Smooth muscle cell of the brain vasculature (primary cell): Measurements from ENCODE around the gene NDN.
"Not testable (repeated sequence)": the region's sequence is repeated elsewhere in the genome, so short reads cannot be mapped to it uniquely, and the experiment has no call there.

Experiments used
- DNase-seq: peaks from one replicate; pipeline ENCODE4 v3.0.0-alpha.2; 2012; ENCODE audit warnings: low read depth, low spot score

NDN gene

GRCh38 chr15:23687143-23687470, at the start of gene NDN:
NDN (minus strand) TSS chr15:23687305; CDS start chr15:23687217, 88 bp downstream.
- no peak for DNase-seq

GRCh38 chr15:23736033-23736673, 49.0 kb upstream of the NDN start:
- no peak for DNase-seq

GRCh38 chr15:23734862-23735261, 47.8 kb upstream of the NDN start:
- DNase-seq = no peak

GRCh38 chr15:23713874-23714656, 27.0 kb upstream of the NDN start:
- not testable (repeated sequence) for DNase-seq

- no peak for DNase-seq
Measured at GRCh38 chr15:23708332-23708731, 21.2 kb upstream of the NDN start.

- DNase-seq = no peak
Measured at GRCh38 chr15:23695282-23695681, 8.2 kb upstream of the NDN start.

GRCh38 chr15:23694592-23694991, 7.5 kb upstream of the NDN start:
- no peak for DNase-seq

- no peak for DNase-seq
Measured at GRCh38 chr15:23690450-23690852, 3.3 kb upstream of the NDN start.

GRCh38 chr15:23690015-23690414, 2.9 kb upstream of the NDN start:
- DNase-seq = no peak

- no peak for DNase-seq
Measured at GRCh38 chr15:23686466-23687142, 501 bp downstream of the NDN start.

- no peak for DNase-seq
Measured at GRCh38 chr15:23671481-23671880, 15.6 kb downstream of the NDN start.

GRCh38 chr15:23670970-23671369, 16.1 kb downstream of the NDN start:
- DNase-seq = no peak

GRCh38 chr15:23663232-23663631, 23.9 kb downstream of the NDN start:
- no peak for DNase-seq

GRCh38 chr15:23648920-23649515, 38.1 kb downstream of the NDN start:
- DNase-seq = no peak

- no peak for DNase-seq
Measured at GRCh38 chr15:23647421-23648370, 39.4 kb downstream of the NDN start, which contains the start of gene MAGEL2. MAGEL2 (minus strand) TSS chr15:23647867; CDS start chr15:23647742, 125 bp downstream.

- DNase-seq = no peak
Measured at GRCh38 chr15:23647001-23647295, 40.2 kb downstream of the NDN start.

- DNase-seq = no peak
Measured at GRCh38 chr15:23646165-23647000, 40.7 kb downstream of the NDN start.

GRCh38 chr15:23645371-23646164, 41.5 kb downstream of the NDN start:
- DNase-seq = no peak

- DNase-seq = no peak
Measured at GRCh38 chr15:23644829-23645228, 42.3 kb downstream of the NDN start.
